ENCODE results near the gene ENTPD2.

The ENTPD2 gene

DNA sequence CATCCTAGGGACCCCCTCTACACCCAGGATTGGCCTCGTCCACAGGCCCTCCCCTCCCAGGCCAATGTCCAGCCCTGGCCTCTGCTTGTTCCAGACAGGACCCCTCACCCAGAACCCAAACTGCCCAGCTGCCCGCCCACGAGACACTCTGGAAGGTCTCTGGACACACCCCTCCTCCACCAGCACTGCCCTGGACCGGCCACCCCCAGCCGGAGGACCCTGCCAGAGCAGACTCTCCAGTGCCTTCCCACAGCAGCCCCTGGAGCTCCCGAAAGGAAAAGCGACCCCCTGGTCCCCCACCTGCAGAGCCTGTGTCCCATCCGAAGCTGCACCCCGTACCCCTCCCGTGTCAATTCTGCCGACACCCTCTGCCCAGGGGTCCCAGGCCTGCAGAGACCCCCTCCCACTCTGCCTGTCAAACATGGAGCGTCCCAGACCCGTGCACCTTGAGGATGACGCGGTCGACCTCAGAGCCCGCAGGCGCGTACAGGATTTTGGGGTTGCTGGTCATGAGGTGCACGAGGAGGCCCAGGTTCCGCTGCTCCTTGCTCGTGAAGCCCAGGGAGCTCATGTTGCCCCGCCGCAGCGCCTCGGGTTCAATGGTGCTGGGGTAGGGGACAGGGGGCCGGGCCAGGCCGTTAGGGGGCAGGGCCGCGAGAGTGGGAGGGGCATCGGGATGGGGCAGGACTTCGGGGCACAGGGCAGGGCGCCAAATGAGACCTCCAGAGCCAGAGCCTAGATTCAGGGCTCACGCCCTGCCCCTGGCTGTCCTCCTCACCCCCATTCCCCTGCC lies 33.8 kb downstream of the ENTPD2 start:
- TF ChIP-seq, protein P1, sequence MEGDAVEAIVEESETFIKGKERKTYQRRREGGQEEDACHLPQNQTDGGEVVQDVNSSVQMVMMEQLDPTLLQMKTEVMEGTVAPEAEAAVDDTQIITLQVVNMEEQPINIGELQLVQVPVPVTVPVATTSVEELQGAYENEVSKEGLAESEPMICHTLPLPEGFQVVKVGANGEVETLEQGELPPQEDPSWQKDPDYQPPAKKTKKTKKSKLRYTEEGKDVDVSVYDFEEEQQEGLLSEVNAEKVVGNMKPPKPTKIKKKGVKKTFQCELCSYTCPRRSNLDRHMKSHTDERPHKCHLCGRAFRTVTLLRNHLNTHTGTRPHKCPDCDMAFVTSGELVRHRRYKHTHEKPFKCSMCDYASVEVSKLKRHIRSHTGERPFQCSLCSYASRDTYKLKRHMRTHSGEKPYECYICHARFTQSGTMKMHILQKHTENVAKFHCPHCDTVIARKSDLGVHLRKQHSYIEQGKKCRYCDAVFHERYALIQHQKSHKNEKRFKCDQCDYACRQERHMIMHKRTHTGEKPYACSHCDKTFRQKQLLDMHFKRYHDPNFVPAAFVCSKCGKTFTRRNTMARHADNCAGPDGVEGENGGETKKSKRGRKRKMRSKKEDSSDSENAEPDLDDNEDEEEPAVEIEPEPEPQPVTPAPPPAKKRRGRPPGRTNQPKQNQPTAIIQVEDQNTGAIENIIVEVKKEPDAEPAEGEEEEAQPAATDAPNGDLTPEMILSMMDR (IDR thresholded peaks at IDR 0.05; ENCODE audit: control extremely low read depth, extremely low read depth, low read depth, missing control alignments) = no peak
- POLR2A ChIA-PET = no interaction called here
- no peak for DNase-seq (ENCODE audit: extremely low spot score)
- CTCF ChIA-PET = interaction anchor here (1.2 to 5.1 kb wide), 6 partner anchors 9 to 72 kb away, joined by 4 to 39 read pairs (median 5); partner anchors contain the start of genes ABCA2 and NPDC1

DNA sequence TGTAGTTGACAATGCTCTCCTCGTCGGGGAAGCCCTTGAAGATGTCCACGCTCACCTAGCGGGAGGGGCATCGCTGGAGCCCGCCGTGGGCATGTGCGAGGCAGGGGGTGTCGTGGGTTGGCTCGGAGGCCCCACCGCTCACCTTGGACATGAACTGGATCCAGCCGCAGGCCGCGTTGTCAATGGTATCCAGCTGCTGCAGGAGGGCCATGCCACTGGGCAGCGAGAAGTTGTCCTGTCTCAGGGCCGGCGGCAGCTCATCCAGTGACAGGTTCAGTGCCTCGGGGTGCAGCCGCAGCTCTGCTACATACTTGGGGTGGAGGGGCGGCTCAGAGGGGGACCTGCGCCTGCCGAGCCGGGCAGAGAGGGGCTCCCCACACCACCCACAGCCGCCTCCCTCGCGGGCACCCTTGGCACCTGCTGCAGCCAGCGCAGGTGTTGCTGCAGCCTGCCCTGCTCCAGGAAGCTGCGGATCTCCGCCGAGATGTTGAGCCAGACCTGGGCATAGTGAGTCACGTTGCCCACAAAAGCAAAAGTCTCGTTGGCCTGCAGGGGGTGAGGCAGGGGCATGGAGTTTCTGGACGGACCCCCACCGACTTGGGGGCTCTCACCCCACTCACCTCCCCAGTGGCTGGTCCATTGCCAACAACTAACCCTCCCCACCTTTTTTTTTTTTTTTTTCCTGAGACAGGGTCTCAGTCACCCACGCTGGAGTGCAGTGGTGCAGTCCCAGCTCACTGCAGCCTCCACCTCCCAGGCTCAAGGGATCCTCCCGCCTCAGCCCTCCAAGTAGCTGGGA lies 34.9 kb downstream of the ENTPD2 start:
- POLR2A ChIA-PET = no interaction called here
- CTCF ChIA-PET = interaction anchor here (1.1 to 5.1 kb wide), 6 partner anchors 10 to 45 kb away, joined by 3 to 39 read pairs (median 5); partner anchors contain the start of genes ABCA2 and NPDC1
- no peak for DNase-seq (ENCODE audit: extremely low spot score)
- TF ChIP-seq, protein P1 (IDR thresholded peaks at IDR 0.05; ENCODE audit: control extremely low read depth, extremely low read depth, low read depth, missing control alignments) = no peak

DNA sequence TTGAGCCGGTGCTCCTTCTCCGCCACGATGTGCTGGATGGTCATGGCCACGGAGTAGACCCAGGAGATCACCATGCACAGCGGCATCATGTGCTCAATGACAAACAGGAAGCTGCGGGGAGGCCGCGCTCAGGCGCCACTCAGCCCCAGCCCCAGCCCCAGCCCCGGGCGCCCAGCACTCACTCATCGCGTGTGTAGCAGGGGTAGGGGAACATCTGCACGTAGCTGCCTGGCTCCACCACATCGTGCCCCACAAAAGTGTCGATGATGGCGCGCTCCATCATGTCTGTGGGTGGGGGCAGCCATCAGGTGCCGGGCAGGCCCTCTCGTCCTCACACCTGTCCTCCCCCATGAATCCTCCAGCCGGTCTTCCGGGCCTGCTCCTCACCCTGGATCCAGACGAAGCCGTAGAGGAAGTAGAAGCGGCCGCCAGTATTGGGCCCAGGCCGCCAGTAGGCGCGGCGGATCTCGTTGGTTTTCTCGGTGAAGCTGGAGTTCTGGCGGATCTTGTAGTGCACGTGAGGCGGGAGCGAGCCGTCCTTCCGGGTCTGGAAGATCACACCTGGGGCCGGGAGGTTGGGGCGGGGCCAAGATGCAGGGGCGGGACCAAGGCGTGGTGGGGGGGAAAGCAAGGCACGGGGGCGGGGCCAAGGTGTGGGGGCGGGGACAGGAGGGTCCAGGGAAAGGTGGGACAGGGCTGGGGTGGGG lies 35.9 kb downstream of the ENTPD2 start:
- no peak for DNase-seq (ENCODE audit: extremely low spot score)
- POLR2A ChIA-PET = no interaction called here
- CTCF ChIA-PET = interaction anchor here (2.3 to 5.1 kb wide), 2 partner anchors 11 to 29 kb away, joined by 6 to 39 read pairs; partner anchors contain the start of genes ABCA2 and NPDC1
- TF ChIP-seq, protein P1 (IDR thresholded peaks at IDR 0.05; ENCODE audit: control extremely low read depth, extremely low read depth, low read depth, missing control alignments) = no peak

DNA sequence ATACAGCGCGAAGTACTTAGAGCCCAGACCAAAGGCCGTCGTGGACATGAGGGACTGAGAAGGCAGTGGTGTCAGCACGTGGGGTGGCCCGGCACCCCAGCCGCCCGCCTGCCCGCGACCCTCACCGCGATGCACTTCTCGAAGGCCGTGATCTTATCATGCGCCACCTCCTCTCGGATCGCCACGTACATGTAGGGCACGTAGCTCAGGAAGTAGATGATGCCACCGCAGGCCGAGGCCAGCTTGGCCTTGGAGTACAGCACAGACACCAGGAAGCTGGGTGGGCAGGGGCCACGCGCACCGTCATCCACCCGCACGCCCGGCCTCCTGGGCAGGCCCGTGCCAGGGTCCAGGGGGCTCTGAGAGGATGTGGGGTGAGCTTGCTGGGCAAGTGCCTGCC lies 36.8 kb downstream of the ENTPD2 start:
- TF ChIP-seq, protein P1 (IDR thresholded peaks at IDR 0.05; ENCODE audit: control extremely low read depth, extremely low read depth, low read depth, missing control alignments) = no peak
- ChIA-PET POLR2A (no interaction called here), CTCF (interaction anchor here (5.1 kb wide), 1 partner anchor 12 kb away, joined by 39 read pairs; the partner anchor contains the start of gene ABCA2)
- DNase-seq (ENCODE audit: extremely low spot score) = no peak

DNA sequence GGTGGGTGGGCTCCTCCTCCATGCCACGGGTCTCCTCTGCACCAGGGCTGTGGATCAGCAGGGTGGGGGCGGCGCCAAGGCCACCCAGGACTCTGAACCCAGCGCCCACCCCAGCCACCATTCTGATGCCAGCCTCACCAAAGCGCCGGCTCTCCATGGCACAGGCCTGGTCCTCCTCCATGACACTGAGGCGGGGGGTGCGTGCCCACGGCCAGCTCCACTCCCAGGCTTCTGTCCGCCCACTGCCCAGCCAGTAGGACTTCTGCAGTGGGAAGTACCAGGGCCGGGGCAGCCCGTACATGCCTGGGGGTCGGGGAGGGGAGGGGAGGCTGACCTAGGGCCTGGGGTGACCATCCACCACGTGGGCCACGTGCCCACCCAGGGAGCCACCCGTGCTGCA lies 37.4 kb downstream of the ENTPD2 start:
- POLR2A ChIA-PET = no interaction called here
- TF ChIP-seq, protein P1 (IDR thresholded peaks at IDR 0.05; ENCODE audit: control extremely low read depth, extremely low read depth, low read depth, missing control alignments) = no peak
- DNase-seq (ENCODE audit: extremely low spot score) = no peak
- CTCF ChIA-PET = interaction anchor here (1.5 kb wide), 1 partner anchor 13 kb away, joined by 7 read pairs; the partner anchor contains the start of gene ABCA2

DNA sequence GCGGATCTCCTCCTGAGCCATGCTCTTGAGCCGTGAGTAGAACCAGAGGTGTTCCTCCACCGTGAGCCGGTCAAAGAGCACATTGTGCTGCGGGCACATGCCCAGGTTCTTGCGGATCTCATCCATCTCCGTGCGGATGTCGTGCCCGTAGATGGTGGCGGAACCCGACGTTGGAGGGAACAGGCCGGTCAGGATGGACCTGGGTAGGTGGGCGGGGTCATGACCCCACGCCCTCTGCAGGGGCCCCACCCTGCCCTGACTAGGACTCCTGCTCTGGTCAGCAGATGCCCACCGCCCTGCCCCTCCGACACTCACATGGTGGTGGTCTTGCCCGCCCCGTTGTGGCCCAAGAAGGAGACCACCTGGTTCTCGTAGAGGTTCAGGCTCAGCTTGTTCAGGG lies 37.9 kb downstream of the ENTPD2 start:
- no peak for DNase-seq (ENCODE audit: extremely low spot score)
- TF ChIP-seq, protein P1 (IDR thresholded peaks at IDR 0.05; ENCODE audit: control extremely low read depth, extremely low read depth, low read depth, missing control alignments) = no peak
- ChIA-PET CTCF (interaction anchor here (1.3 to 1.5 kb wide), 2 partner anchors 13 to 48 kb away, joined by 3 to 7 read pairs; partner anchors contain the start of gene ABCA2), POLR2A (no interaction called here)

All from GM10248 (cell line).